ENCODE data around the gene LINS1. TPM values are rescaled to one million over a fixed set of nuclear protein-coding genes. Genes with fewer than 3 reads are reported as not detected.

Gene LINS1
- total and polyA plus RNA-seq, 8 donors: 12.0 to 31.6 (median 23.9) TPM

DNA sequence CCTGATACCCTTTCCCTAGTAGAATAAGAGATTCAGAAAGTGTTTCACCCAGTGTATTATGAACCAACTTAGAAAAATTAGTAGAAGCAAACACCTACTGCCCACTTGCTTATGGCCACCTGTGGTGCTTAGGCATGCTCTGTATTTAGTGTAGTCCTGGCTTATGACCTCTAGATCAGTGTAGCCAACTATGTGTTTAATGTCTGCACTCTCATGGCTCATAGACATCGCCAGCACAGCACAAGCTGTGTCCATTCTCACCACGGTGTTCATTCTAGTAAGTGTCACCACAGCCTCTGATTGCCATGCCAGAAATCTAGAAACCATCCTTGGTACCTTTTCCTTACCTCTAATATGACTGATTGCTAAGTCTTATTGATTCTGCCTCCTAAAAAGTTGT is 14.7 kb upstream of the LINS1 start:
- ATAC-seq (no peak), DNase-seq (no peak)
- Histone ChIP-seq H3K36me3 (peaks cover 0 to 63% of the 10 kb centered on the region in 2 donors), H3K27ac (no peak overlapping the region), H3K9me3 (no peaks in the 10 kb centered on the region), H3K4me3 (no peak overlapping the region), H3K4me1 (peaks cover 0 to 4% of the 10 kb centered on the region in 2 donors), H3K27me3 (no peaks in the 10 kb centered on the region)
- intact Hi-C loops (cut with DNase I): no loop called here
- TF ChIP-seq, protein P1, sequence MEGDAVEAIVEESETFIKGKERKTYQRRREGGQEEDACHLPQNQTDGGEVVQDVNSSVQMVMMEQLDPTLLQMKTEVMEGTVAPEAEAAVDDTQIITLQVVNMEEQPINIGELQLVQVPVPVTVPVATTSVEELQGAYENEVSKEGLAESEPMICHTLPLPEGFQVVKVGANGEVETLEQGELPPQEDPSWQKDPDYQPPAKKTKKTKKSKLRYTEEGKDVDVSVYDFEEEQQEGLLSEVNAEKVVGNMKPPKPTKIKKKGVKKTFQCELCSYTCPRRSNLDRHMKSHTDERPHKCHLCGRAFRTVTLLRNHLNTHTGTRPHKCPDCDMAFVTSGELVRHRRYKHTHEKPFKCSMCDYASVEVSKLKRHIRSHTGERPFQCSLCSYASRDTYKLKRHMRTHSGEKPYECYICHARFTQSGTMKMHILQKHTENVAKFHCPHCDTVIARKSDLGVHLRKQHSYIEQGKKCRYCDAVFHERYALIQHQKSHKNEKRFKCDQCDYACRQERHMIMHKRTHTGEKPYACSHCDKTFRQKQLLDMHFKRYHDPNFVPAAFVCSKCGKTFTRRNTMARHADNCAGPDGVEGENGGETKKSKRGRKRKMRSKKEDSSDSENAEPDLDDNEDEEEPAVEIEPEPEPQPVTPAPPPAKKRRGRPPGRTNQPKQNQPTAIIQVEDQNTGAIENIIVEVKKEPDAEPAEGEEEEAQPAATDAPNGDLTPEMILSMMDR (IDR thresholded peaks at IDR 0.05): no peak

DNA sequence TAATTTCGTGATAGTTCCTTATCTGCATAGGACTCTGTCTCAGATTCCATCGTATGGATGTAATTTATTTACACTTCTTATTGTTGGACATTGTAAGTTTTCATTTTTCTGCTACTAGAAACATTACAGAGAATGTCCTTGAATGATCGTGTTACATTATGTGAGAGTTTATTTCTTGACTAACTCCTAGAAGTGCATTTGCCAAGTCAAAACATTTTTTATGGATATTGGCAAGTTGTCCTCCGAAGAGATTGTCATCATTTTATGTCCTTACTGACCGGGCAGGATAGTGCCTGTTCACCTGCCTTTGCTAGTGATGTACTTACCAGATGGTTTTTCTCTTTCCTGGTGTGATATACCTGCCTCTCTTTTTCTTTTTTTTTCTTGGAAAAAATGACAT is 13.8 kb upstream of the LINS1 start:
- intact Hi-C loops (cut with DNase I): no loop called here
- Histone ChIP-seq H3K9me3 (no peaks in the 10 kb centered on the region), H3K36me3 (peaks cover 0 to 64% of the 10 kb centered on the region in 2 donors)

GRCh38 chr15:100614918-100615317 is 12.9 kb upstream of the LINS1 start:
- H3K27me3 ChIP-seq: no peaks in the 10 kb centered on the region
- ATAC-seq: no peak
- intact Hi-C loops (cut with DNase I): no loop called here

More for the DNA sequence above, 13.8 kb upstream of the LINS1 start:
- Histone ChIP-seq H3K27ac (no peak overlapping the region), H3K4me3 (no peak overlapping the region), H3K4me1 (peaks cover 0 to 4% of the 10 kb centered on the region in 2 donors), H3K27me3 (no peaks in the 10 kb centered on the region)
- TF ChIP-seq, protein P1 (IDR thresholded peaks at IDR 0.05): no peak
- DNase-seq: no peak
- ATAC-seq: no peak

DNA sequence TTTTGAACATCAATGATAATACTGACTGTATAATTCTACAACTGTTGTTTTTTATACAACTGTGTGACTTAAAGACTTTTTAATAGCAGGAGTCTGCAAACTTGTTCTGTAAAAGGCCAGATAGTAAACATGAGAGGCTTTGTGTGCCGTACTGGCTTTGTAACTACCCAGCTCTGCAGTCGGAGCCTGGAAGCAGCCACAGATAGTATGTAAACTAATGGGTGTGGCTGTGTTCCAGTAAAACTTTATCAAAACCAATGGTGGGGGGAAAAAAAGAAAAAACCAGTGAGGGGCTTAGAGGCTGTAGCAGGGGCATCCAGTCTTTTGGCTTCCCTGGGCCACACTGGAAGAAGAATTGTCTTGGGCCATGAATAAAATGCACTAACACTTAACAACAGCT is 12.4 kb upstream of the LINS1 start:
- Histone ChIP-seq H3K36me3 (peaks cover 0 to 66% of the 10 kb centered on the region in 2 donors), H3K4me3 (no peak overlapping the region), H3K9me3 (no peaks in the 10 kb centered on the region), H3K27me3 (no peaks in the 10 kb centered on the region), H3K4me1 (peaks cover 0 to 4% of the 10 kb centered on the region in 2 donors), H3K27ac (no peak overlapping the region)
- DNase-seq (no peak), ATAC-seq (no peak)
- TF ChIP-seq, protein P1 (IDR thresholded peaks at IDR 0.05): no peak
- intact Hi-C loops (cut with DNase I): no loop called here

More at GRCh38 chr15:100614918-100615317, 12.9 kb upstream of the LINS1 start:
- peaks cover 0 to 64% of the 10 kb centered on the region in 2 donors for H3K36me3 ChIP-seq
- H3K27ac ChIP-seq: no peak overlapping the region
- no peak for DNase-seq
- H3K4me3 ChIP-seq: no peak overlapping the region
- no peaks in the 10 kb centered on the region for H3K9me3 ChIP-seq
- TF ChIP-seq, protein P1 (IDR thresholded peaks at IDR 0.05): no peak
- H3K4me1 ChIP-seq: peaks cover 0 to 4% of the 10 kb centered on the region in 2 donors

GRCh38 chr15:100613208-100613607 is 11.2 kb upstream of the LINS1 start:
- intact Hi-C loops (cut with DNase I): no loop called here
- no peak overlapping the region for H3K27ac ChIP-seq
- no peak for ATAC-seq
- peaks cover 0 to 4% of the 10 kb centered on the region in 2 donors for H3K4me1 ChIP-seq
- TF ChIP-seq, protein P1 (IDR thresholded peaks at IDR 0.05): no peak
- no peaks in the 10 kb centered on the region for H3K9me3 ChIP-seq
- no peak overlapping the region for H3K4me3 ChIP-seq
- no peak for DNase-seq
- no peaks in the 10 kb centered on the region for H3K27me3 ChIP-seq
- H3K36me3 ChIP-seq: peaks cover 0 to 70% of the 10 kb centered on the region in 2 donors
